Activated T-cell treated with anti-CD3 and anti-CD28 coated beads for 48 hours (primary cell): Measurements from ENCODE around the gene GLTPD2.

ENCODE experiments used
- DNase-seq: peaks from one replicate; pipeline ENCODE4 v3.0.0-alpha.2; 2020; ENCODE audit warnings: low read depth

The GLTPD2 gene

DNA sequence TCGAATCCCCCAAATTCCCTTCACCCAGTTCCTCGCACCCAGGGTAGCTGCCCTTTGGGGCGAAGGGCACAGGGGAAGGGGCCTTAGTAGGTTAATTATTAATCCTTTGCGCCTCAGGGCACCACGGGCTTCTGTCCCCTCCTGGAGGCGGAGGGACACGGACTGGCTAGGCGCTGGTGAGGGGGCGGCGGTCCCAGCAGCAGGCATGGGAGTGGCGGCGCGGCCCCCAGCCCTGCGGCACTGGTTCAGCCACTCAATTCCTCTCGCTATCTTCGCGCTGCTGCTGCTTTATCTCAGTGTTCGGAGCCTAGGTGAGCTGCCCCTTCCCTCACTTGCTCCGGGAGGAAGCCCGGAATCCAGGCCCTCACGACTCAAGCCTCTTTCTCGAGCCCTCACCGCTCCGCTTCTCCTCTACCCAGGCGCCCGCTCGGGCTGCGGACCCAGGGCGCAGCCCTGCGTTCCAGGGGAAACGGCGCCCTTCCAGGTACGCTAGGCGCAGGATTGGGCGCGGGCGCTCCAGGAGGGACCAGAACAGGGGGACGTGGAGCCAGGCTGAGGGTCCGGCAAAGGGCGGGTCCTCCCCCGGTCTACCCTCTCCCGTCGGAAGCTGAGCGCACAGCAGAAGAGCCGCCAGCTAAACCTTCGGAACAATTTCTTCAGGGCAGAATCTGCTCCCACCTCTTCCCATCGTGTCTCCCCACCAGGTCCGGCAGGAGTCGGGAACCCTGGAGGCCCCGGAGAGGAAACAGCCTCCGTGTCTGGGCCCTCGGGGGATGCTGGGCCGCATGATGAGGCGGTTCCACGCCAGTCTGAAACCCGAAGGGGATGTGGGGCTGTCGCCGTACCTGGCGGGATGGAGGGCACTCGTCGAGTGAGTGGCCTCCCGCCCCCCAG lies at the start of gene GLTPD2:
Gene GLTPD2 (plus strand): TSS at position 158 of the 894 bp plus-strand sequence. CDS start 48 bp downstream, at position 206.
- DNase-seq, result no peak

DNA sequence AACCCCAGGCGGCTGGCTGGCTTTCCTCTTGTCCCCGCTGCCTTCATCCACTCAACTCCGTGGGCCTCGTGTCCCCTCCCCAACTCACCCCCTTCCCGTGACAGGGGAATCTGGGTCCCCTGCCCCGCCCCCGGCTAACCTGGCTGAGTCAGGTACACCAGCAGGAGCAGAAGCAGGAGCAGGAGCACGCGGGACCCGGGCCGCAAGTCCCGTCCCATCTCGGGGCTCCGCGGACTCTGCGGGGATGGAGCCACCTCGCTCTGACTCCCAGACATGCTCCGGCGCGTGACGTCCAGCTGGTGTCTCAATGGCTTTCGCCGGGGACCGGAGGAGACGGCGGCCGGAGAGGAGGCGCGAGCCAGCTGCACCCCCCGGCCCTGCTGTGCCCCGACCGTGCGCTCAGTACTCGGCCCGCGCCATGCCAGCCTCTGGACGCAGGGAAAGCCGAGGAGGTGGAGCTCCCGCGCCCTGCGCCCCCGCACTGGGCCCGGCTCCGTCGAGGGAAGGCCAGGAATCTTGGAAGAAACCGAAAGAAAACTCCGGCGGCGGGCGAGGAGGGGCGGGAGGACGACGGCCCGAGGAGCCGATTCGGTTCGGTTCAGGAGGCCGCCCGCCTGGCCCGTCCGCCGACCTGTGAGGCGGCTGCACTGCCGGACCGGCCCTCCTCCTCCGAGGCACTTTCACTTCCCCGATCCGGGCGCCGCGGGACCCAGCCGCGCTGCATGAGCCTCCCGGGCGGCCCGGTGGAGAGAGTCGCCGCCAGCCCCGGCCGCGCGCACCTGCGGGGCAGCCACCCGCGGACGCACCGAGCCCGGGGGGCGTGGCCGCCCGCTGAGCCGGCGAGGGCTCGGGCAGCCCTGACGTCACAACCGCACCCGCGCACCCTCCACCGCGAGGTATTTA lies 49.4 kb upstream of the GLTPD2 start, which contains the start of the genes CXCL16 and ZMYND15:
Gene CXCL16 (minus strand): TSS at position 807 of the 903 bp plus-strand sequence. CDS start 589 bp downstream, at position 218.
Gene ZMYND15 (plus strand): TSS at position 712 of the 903 bp plus-strand sequence. CDS start 716 bp downstream, outside the sequence.
- peak; percentile 33 for DNase-seq

DNA sequence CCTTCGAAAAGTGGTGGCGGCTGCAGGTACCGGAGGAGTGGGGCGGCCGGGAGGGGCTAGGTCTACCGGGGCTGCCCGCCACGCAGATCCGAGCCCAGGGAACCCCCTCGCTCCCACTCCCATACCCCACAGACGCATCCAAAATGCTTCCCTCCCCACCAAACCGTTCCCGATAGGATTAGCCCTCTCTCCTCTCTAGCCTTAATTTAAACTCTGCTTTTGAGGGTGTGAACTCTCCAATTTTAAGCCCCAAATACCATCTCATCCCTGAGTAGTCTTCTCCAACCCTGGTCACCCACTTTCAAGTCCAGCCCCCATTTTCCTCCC lies 48.8 kb upstream of the GLTPD2 start:
- DNase-seq, result no peak

DNA sequence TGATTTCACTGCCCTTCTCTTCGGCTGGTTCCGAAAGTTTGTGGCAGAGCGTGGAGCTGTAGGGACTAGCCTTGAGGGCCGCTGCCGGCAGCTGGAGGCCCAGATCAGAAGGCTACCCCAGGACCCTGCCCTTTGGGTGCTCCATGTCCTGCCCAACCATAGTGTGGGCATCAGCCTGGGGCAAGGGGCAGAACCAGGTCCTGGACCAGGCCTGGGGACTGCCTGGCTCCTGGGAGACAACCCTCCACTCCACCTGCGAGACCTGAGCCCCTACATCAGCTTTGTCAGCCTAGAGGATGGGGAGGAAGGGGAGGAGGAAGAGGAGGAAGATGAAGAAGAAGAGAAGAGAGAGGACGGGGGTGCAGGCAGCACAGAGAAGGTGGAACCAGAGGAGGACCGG lies 48.2 kb upstream of the GLTPD2 start:
- no peak for DNase-seq

DNA sequence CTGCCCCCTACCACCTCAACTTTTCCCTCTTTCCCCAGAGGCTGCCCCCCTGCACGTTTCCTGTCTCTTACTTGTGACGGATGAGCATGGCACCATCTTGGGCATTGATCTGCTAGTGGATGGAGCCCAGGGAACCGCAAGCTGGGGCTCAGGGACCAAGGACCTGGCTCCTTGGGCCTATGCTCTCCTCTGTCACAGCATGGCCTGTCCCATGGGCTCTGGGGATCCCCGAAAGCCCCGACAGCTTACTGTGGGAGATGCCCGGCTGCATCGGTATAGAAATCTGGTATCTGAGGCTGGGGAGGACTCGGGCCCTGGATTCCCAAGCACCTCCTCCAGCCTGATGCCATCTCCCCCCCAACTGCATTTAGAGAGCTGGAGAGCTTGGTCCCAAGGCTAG lies 47.2 kb upstream of the GLTPD2 start:
- no peak for DNase-seq

DNA sequence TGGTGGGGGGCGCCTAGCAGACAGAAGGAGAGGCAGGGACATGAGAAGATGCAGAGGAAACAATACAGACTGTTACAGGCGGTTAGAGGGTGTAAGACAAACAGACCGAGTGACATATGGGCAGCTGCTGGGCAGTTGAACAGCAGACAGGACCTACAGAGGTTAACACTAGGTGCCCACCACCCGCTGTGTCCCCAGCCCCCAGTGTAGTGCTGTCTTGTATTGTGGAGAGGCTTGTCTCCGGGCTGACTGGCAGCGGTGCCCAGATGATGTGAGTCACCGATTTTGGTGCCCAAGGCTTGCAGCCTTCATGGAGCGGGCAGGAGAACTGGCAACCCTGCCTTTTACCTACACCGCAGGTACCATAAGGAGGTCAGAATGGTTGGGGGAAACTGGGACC lies 46.6 kb upstream of the GLTPD2 start:
- no peak for DNase-seq

DNA sequence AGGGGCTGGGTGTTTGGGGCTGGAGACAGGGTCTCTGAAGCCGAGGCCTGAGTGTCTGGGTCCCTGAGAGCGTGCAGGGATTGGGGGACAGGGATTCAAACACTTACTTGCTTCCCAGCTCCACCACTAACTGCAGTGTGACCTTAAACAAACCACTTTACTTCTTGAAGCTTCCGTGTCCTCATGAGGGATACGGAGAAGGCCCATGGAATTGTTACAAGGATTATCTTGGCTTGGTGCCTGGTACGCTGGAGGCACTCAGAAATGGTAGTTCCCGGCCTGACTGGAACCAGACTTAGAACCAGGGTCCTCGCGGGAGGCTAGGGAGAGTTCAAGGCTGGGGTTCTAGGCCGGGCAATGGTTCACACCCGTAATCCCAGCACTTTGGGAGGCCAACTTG lies 46.1 kb upstream of the GLTPD2 start:
- no peak for DNase-seq

DNA sequence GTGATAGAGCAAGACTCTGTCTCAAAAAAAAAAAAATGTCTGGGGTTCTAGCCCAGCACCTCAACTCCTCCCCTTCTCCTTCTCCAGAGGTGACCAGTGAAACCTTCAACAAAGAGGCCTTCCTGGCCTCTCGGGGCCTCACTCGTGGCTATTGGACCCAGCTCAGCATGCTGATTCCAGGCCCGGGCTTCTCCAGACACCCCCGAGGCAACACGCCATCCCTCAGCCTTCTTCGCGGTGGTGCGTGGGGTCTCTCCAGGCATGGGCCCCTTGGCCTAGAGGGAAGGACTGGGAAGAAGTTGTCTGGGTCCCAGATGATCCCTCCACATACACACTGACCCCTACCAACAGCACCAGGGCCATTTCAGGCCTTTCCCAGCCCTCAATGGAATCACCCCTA lies 45.5 kb upstream of the GLTPD2 start:
- DNase-seq, result no peak

DNA sequence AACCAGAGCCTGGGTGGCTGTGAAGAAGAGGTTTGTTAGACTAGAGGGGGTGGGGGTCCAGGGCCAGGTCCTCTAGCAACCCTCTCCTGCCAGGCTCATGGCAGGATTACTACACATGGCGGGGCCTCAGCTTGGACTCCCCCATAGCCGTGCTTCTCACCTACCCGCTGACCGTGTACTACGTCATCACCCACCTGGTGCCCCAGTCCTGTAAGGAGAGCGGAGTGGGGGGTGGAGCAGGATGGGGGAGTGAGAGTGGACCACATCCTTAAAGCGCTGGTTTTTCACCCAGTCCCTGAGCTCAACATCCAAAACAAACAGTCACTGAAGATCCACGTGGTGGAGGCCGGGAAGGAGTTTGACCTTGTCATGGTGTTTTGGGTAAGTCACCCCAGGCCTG lies 44.9 kb upstream of the GLTPD2 start:
- DNase-seq, result no peak

DNA sequence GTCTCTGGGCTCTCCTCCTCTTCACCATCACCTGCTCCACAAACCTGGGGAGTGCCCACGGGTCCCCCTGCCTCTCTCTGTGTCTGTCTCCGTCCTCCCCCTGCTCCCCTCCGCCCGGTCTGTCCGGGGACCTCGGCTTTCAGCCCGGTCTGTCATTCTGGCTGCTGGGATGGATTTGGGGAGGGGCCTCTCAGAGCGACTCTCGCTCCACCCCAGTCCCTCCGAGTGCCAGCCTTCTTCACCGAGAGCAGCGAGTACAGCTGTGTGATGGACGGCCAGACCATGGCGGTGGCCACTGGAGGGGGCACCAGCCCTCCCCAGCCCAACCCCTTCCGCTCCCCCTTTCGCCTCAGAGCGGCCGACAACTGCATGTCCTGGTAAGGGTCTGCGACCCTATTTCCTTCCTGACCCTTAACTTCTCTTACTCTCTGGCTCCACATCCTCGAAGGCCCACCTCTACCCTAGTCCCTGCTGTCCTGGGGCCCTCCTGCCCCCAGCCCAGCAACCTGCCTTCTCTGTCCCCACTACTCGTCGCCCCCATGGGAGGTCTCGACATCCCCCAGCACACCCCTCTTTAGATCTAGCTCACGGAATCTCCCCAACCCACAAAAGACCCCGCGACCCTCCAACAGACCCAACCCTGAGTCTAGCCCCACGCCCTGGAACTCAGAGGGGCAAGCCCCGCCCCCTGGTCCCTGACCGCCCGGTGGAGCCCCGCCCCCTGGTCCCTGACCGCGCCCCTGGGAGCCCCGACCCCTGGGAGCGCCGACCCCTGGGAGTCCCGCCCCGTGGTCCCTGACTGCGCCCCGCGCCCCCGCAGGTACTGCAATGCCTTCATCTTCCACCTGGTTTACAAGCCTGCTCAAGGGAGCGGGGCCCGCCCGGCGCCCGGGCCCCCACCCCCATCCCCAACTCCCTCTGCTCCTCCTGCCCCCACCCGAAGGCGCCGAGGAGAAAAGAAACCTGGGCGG lies 43.5 kb upstream of the GLTPD2 start:
- no peak for DNase-seq

DNA sequence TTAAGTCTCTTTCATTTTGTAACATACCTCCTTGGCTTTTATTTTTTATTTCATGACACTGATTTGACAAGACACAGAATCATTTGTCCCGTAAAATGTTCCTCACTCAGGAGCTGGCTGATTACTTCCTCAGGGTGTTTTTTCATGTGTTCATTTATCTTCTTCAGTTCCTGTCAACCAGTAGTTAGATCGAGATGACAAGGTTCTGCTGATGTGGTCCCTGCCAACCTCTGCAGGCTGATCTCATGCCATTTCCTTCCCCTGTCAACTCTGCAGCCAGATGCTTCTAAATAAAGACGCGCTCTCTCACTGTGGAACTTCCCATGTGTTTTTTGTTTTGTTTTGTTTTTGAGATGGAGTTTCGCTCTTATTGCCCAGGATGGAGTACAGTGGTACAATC lies 40.9 kb upstream of the GLTPD2 start:
- DNase-seq, result no peak

DNA sequence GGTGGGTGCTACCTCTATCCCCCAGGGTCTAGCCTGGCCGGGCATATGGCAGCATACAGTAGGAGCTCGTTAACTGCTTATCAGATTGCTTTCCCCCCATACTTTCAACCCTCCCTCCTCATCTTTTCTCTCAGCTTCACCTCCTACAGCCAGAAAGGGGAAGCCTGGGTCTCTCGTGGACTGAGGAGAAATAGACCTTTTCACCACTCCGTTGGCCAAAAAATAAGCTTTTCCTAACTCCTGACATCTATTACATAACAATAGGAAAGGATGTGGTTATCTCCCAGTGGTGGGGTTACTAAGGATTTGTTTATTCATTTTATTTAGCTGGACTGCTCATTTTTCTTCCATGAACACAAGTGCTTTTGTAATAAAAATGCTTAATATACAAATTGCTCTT lies 40.1 kb upstream of the GLTPD2 start:
- DNase-seq, result no peak

DNA sequence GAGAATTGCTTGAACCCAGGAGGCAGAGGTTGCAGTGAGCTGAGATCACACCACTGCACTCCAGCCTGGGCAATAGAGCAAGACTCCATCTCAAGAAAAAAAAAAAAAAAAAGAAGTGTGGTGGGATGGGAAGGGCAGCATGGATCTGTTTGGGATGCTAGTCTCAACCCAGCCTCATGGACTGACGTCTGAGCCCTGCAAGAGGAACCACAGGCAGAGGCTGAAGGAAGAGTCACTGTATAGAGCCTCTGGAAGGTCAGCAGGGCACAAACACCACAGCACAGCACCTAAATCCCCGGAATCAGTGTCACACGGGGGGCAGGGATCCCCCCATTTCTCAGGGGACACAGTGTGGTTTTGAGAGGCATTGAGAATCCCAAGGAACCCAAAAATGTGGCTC lies 38.2 kb upstream of the GLTPD2 start:
- no peak for DNase-seq

DNA sequence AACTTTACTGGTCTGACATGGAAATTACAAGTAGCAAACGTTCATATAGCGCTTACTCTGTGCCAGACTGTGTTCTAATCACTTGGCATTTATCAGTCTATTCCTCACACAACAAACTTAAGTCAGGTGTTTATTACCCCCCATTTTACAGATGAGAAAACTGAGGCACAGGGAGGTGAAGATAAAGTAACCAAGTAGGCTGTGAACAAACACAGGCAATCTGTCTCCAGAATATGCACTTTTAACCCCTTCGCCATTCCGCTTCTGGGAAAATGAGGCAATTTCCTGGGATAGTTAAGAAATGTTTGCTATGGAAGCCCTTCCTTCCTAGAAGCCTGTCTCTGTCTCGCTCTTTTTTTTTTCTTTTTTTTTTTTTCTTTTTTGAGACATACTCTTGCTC lies 36.8 kb upstream of the GLTPD2 start:
- DNase-seq, result no peak

DNA sequence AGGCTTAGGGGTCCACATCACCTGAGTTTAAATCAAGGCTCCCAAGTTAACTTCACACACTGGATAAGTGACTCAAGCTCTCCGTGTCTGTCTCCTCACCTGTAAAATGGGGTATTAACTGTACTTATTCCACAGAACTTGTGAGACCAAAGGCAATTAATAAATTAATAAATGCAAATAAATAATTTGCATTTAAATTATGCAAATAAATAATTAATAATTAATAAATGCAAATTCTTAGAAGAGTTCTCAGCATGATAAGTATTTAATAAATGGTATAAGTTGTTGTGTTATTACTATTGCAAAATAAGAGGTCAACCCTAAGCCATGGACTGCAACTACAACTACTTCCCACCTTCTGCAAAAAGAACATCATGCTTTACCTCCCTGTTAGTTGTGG lies 35.4 kb upstream of the GLTPD2 start:
- no peak for DNase-seq

DNA sequence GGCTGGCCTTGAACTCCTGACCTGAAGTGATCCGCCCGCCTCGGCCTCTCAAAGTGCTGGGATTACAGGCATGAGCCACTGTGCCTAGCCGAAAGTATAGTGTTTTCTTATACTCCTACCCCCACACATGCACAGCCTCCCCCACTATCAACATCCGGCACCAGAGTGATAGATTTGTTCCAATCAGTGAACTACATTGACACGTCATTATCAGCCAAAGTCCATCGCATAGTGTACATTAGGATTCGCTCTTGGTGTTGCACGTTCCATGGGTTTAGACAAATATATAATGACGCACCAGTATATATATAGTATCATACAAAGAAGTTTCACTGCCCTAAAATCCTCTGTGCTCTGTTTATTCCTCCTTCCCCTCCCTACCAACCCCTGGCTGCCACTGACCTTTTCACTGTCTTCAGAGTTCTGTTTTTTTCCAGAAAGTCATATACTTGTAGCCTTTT lies 29.0 kb upstream of the GLTPD2 start:
- no peak for DNase-seq

DNA sequence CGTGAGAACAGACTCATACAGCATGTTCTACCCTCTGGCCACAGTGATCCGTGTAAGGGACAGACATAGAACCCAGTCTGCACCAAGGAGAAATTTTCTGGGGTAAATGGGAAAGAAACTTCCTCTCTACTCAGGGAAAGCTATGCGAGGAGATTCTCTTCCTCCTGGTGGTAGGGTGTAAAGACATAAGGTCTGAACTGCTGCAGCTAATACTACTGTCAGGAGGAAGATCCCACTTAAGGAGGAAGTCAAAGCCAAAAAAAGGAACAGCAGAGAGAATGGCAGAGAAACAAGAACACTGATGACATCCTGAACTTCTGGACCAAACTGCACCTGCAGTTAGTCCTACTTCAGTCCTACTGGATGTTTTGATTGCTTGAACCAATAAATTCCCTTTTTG lies 24.2 kb upstream of the GLTPD2 start:
- no peak for DNase-seq

DNA sequence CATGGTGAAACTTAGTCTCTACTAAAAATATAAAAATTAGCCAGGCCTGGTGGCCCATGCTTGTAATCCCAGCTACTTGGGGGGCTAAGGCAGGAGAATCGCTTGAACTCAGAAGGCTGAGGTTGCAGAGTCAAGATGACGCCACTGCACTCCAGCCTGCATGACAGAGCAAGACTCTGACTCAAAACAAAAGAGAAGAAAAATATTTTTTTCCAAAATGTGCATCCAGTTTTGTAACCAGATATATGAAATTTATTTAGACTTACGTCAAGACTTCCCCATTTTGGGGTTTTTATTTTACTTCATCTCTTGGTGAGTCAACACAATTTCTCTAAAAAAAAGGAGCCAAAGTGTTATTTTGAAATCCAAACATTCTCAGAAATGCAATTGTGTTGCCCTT lies 22.6 kb upstream of the GLTPD2 start:
- no peak for DNase-seq

DNA sequence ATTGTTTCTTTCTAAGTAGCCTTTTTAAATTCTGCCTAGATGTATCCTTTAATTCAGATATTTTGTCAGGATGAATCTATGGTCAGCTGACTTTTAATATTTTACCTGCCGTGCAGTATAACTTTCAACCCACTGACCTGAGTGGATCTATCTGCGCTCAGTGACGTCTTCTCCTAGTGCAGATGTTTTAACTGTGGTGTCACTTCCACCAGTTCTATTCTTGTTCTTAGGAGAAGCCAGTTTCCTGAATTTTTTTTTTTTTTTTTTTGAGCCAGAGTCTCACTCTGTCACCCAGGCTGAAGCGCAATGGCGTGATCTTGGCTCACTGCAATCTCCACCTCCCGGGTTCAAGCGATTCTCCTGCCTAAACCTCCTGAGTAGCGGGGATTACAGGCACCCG lies 22.0 kb upstream of the GLTPD2 start:
- no peak for DNase-seq

DNA sequence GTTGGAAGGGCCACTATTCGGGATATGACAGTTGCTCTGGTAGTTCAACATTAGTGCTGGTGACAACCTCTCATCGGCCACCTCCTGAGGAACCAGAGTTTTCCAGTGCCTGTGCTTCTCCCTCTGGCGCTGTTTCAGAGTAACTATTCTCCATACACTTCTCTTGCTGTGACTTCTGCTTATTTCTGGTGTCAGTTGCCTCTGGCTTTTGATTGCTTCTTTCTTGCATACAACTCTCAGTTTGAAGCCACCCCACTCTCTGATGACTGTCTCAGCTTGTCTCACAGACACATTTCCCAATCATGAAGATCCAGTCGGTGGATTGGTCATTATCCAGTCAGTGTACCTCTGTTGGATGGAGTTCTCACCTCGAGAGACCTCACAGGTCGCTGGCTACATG lies 20.5 kb upstream of the GLTPD2 start:
- no peak for DNase-seq

DNA sequence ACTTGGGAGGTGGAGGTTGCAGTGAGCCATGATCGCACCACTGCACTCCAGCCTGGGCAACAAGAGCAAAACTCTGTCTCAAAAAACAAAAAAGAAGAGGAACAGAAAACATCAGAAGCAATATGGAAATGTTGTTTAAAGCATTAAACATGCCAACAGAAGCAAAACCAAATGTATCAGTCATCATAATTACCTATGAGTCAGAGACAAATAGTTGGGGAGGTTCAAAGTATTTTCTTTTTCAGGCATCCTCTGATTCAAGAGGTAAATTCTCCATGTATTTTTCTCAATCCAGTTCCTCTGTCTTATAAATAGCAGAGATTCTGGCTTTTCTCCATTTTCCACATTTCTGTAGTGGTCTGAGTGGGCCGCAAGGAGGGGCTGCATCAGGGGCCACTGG lies 19.1 kb upstream of the GLTPD2 start:
- DNase-seq, result no peak
